Calu3 (cell line): ENCODE data around the gene CABP1. TPM values are rescaled to one million over a fixed set of nuclear protein-coding genes. Genes with fewer than 3 reads are reported as not detected.

Source experiments
- BruUV-seq: library from RNA; stranded (reverse); fragments of 400-500 nt; replicated peaks from 2 replicates; lab custom pipeline; 2021; lab: Mats Ljungman, UMichigan
- CTCF ChIA-PET: fragments of 300-600 bp; sonication (Branson Sonifier 250); formaldehyde crosslinking; loops from one replicate; lab custom pipeline; 2022; ENCODE audit warnings: antibody characterized with exemption; lab: Charles Lee
- DNase-seq: peaks from one replicate; pipeline ENCODE4 v3.0.0; 2022
- H3K27ac Mint-ChIP-seq: one replicate; pipeline ENCODE4 v1.8.0; 2022; ENCODE audit warnings: mixed read lengths; ENCODE audit not compliant: unreplicated experiment
- H3K27me3 Mint-ChIP-seq: one replicate; pipeline ENCODE4 v1.8.0; 2022; ENCODE audit warnings: mixed read lengths; ENCODE audit not compliant: unreplicated experiment
- H3K36me3 Mint-ChIP-seq: one replicate; pipeline ENCODE4 v1.8.0; 2022; ENCODE audit warnings: mild to moderate bottlenecking, moderate library complexity, mixed read lengths; ENCODE audit not compliant: insufficient read depth, unreplicated experiment
- H3K4me1 Mint-ChIP-seq: one replicate; pipeline ENCODE4 v1.8.0; 2022; ENCODE audit warnings: mild to moderate bottlenecking, low read depth, mixed read lengths; ENCODE audit not compliant: unreplicated experiment
- H3K4me3 Mint-ChIP-seq: one replicate; pipeline ENCODE4 v1.8.0; 2022; ENCODE audit warnings: mild to moderate bottlenecking, low read depth, moderate library complexity, mixed read lengths; ENCODE audit not compliant: unreplicated experiment
- H3K9me3 Mint-ChIP-seq: one replicate; pipeline ENCODE4 v1.8.0; 2022; ENCODE audit warnings: low read depth, mixed read lengths; ENCODE audit not compliant: unreplicated experiment
- CTCF ChIP-seq: fragments of 200-600 bp; IDR thresholded peaks from one replicate; pipeline ENCODE4 v1.8.0; 2022; ENCODE audit warnings: antibody characterized with exemption; ENCODE audit not compliant: unreplicated experiment
- intact Hi-C: fragments of 100-400 bp; cut with micrococcal nuclease; formaldehyde crosslinking; loops from one replicate; pipeline ENCODE4 v1.10.0; 2022; ENCODE audit not compliant: unreplicated experiment
- total RNA-seq: library from RNA; stranded (reverse); gene quantifications from 2 replicates; pipeline ENCODE4 v1.2.3, GENCODE V29; 2022

Gene CABP1
- total RNA-seq, 1 experiment from 2014 or later: 0.14 TPM

GRCh38 chr12:120620624-120621023 lies 19.8 kb upstream of the CABP1 start:
- no peak for TF ChIP-seq CTCF
- H3K27me3 Mint-ChIP-seq: peaks cover 32% of the 10 kb centered on the region

GRCh38 chr12:120625557-120626419 lies 14.6 kb upstream of the CABP1 start:
- CTCF ChIA-PET: no interaction called here
- H3K4me3 Mint-ChIP-seq: no peak overlapping the region
- intact Hi-C loops: no loop called here
- H3K27me3 Mint-ChIP-seq: peaks cover 24% of the 10 kb centered on the region
- no peaks in the 10 kb centered on the region for H3K9me3 Mint-ChIP-seq
- H3K27ac Mint-ChIP-seq: no peak overlapping the region
- no peak for TF ChIP-seq CTCF
- no TSS peak for BruUV-seq
- H3K36me3 Mint-ChIP-seq: no peaks in the 10 kb centered on the region
- DNase-seq: no peak
- no peaks in the 10 kb centered on the region for H3K4me1 Mint-ChIP-seq

More at GRCh38 chr12:120620624-120621023, 19.8 kb upstream of the CABP1 start:
- Mint-ChIP-seq H3K4me1 (peaks cover 10% of the 10 kb centered on the region), H3K27ac (no peak overlapping the region), H3K4me3 (no peak overlapping the region), H3K36me3 (no peaks in the 10 kb centered on the region), H3K9me3 (no peaks in the 10 kb centered on the region)
- peak; percentile 41 for DNase-seq
- intact Hi-C loops: no loop called here
- CTCF ChIA-PET: interaction anchor here (0.5 kb wide), 1 partner anchor 69 kb away, joined by 6 read pairs; no protein-coding TSS in a partner anchor
- BruUV-seq: no TSS peak

GRCh38 chr12:120628919-120629318 lies 11.5 kb upstream of the CABP1 start:
- no peaks in the 10 kb centered on the region for H3K36me3 Mint-ChIP-seq
- no TSS peak for BruUV-seq
- peaks cover 37% of the 10 kb centered on the region for H3K27me3 Mint-ChIP-seq
- H3K4me1 Mint-ChIP-seq: no peaks in the 10 kb centered on the region
- no peak overlapping the region for H3K27ac Mint-ChIP-seq
- no peak overlapping the region for H3K4me3 Mint-ChIP-seq
- no peak for TF ChIP-seq CTCF
- CTCF ChIA-PET: interaction anchor here (1.4 kb wide), 1 partner anchor 21 kb away, joined by 3 read pairs; no protein-coding TSS in a partner anchor
- no peaks in the 10 kb centered on the region for H3K9me3 Mint-ChIP-seq
- intact Hi-C loops: no loop called here
- DNase-seq: no peak

GRCh38 chr12:120630104-120630892 lies 10.1 kb upstream of the CABP1 start:
- no peak overlapping the region for H3K27ac Mint-ChIP-seq
- no peaks in the 10 kb centered on the region for H3K4me1 Mint-ChIP-seq
- H3K27me3 Mint-ChIP-seq: peaks cover 37% of the 10 kb centered on the region
- intact Hi-C loops: no loop called here
- no peak for DNase-seq
- no peak for TF ChIP-seq CTCF
- BruUV-seq: no TSS peak
- CTCF ChIA-PET: interaction anchor here (1.0 to 1.4 kb wide), 2 partner anchors 19 to 25 kb away, joined by 3 read pairs; no protein-coding TSS in a partner anchor
- no peak overlapping the region for H3K4me3 Mint-ChIP-seq
- no peaks in the 10 kb centered on the region for H3K9me3 Mint-ChIP-seq
- H3K36me3 Mint-ChIP-seq: no peaks in the 10 kb centered on the region
